ENCODE results near the gene CCDC88B. TPM values are rescaled to one million over a fixed set of nuclear protein-coding genes. Genes with fewer than 3 reads are reported as not detected.

Gene CCDC88B
- total RNA-seq, 1 experiment from 2014 or later = 7.6 TPM

GRCh38 chr11:64352995-64353714 lies 13.2 kb downstream of the CCDC88B start:
- CTCF ChIA-PET = interaction anchor here (0.6 to 4.6 kb wide), 4 partner anchors 10 to 1308 kb away, joined by 3 to 168 read pairs (median 12); partner anchors contain the start of genes PRDX5 and TRMT112
- TF ChIP-seq CTCF (IDR thresholded peaks at IDR 0.05; ENCODE audit: unreplicated experiment) = no peak
- no peak overlapping the region for H3K4me3 Mint-ChIP-seq (ENCODE audit: low read depth, unreplicated experiment)
- no peaks in the 10 kb centered on the region for H3K9me3 Mint-ChIP-seq (ENCODE audit: low read depth, unreplicated experiment)
- H3K27me3 Mint-ChIP-seq (ENCODE audit: unreplicated experiment) = no peaks in the 10 kb centered on the region
- no TSS peak for BruUV-seq (replicated peaks)
- peaks cover 6% of the 10 kb centered on the region for H3K36me3 Mint-ChIP-seq (ENCODE audit: insufficient read depth, unreplicated experiment)
- peaks cover 14% of the 10 kb centered on the region for H3K4me1 Mint-ChIP-seq (ENCODE audit: low read depth, unreplicated experiment)
- no peak overlapping the region for H3K27ac Mint-ChIP-seq (ENCODE audit: unreplicated experiment)
- no peak for DNase-seq
- intact Hi-C loops (cut with micrococcal nuclease; ENCODE audit: unreplicated experiment) = no loop called here

GRCh38 chr11:64353715-64354506 lies 13.9 kb downstream of the CCDC88B start:
- Mint-ChIP-seq H3K27me3 (ENCODE audit: unreplicated experiment) (no peaks in the 10 kb centered on the region), H3K9me3 (ENCODE audit: low read depth, unreplicated experiment) (no peaks in the 10 kb centered on the region), H3K27ac (ENCODE audit: unreplicated experiment) (no peak overlapping the region), H3K4me3 (ENCODE audit: low read depth, unreplicated experiment) (no peak overlapping the region), H3K4me1 (ENCODE audit: low read depth, unreplicated experiment) (peaks cover 18% of the 10 kb centered on the region), H3K36me3 (ENCODE audit: insufficient read depth, unreplicated experiment) (peaks cover 14% of the 10 kb centered on the region)
- CTCF ChIA-PET = interaction anchor here (0.9 to 4.6 kb wide), 6 partner anchors 10 to 84 kb away, joined by 3 to 168 read pairs (median 24); partner anchors contain the start of genes ESRRA, PRDX5 and TRMT112
- DNase-seq = no peak
- intact Hi-C loops (cut with micrococcal nuclease; ENCODE audit: unreplicated experiment) = no loop called here
- BruUV-seq (replicated peaks) = no TSS peak
- no peak for TF ChIP-seq CTCF (IDR thresholded peaks at IDR 0.05; ENCODE audit: unreplicated experiment)

- peaks cover 28% of the 10 kb centered on the region for H3K4me1 Mint-ChIP-seq (ENCODE audit: low read depth, unreplicated experiment)
- no peaks in the 10 kb centered on the region for H3K9me3 Mint-ChIP-seq (ENCODE audit: low read depth, unreplicated experiment)
- peak overlapping the region; percentile 82 for H3K27ac Mint-ChIP-seq (ENCODE audit: unreplicated experiment)
- TSS peak; percentile 9 for BruUV-seq (replicated peaks)
- CTCF ChIA-PET = interaction anchor here (0.5 to 4.6 kb wide), 28 partner anchors 9 to 720 kb away, joined by 3 to 168 read pairs (median 6); partner anchors contain the start of genes ESRRA, PRDX5, STIP1 and TRMT112
- H3K27me3 Mint-ChIP-seq (ENCODE audit: unreplicated experiment) = no peaks in the 10 kb centered on the region
- H3K36me3 Mint-ChIP-seq (ENCODE audit: insufficient read depth, unreplicated experiment) = peaks cover 27% of the 10 kb centered on the region
- peak; percentile 71 for TF ChIP-seq CTCF (IDR thresholded peaks at IDR 0.05; ENCODE audit: unreplicated experiment)
- peak; percentile 93 for DNase-seq
- intact Hi-C loops (cut with micrococcal nuclease; ENCODE audit: unreplicated experiment) = loop anchor here (1.0 to 5.0 kb wide), 2 partner anchors 38 to 297 kb away; partner anchors contain the start of gene TRMT112
- H3K4me3 Mint-ChIP-seq (ENCODE audit: low read depth, unreplicated experiment) = peak overlapping the region; percentile 61
Observed at GRCh38 chr11:64355078-64355940, 15.3 kb downstream of the CCDC88B start.

Data from Calu3 (cell line).